ENCODE measurements around the gene FICD.

The FICD gene

GRCh38 chr12:108514468-108514972, 557 bp upstream of the FICD start:
- H3K79me2 ChIP-seq (ENCODE audit: insufficient read depth, low read length) = peaks cover 20% of the 10 kb centered on the region
- peak overlapping the region; percentile 84 for H3K27ac ChIP-seq (ENCODE audit: low read length)
- H3K4me2 ChIP-seq (ENCODE audit: insufficient read depth, low read length) = peak overlapping the region; percentile 92
- H3K9me3 ChIP-seq (ENCODE audit: insufficient read depth, low read length, severe bottlenecking) = no peaks in the 10 kb centered on the region
- TF ChIP-seq EZH2 (IDR thresholded peaks at IDR 0.05; ENCODE audit: borderline replicate concordance, low read depth, low read length, severe bottlenecking) (no peak), CTCF (IDR thresholded peaks at IDR 0.05; ENCODE audit: borderline replicate concordance, extremely low read depth, low read length, poor library complexity, severe bottlenecking) (no peak)
- H3K4me1 ChIP-seq (ENCODE audit: insufficient read depth, low read length) = peaks cover 39% of the 10 kb centered on the region
- peaks cover 16% of the 10 kb centered on the region for H4K20me1 ChIP-seq (ENCODE audit: insufficient read depth, low read length)
- no peaks in the 10 kb centered on the region for H3K27me3 ChIP-seq (ENCODE audit: insufficient read depth, low read length, poor library complexity)
- peak overlapping the region; percentile 30 to 82; a peak in 3 of 4 replicates for H3K4me3 ChIP-seq (ENCODE audit: low read depth in 1 of 2, low read length in 2 of 2)
- DNase-seq (no peak), ATAC-seq (ENCODE audit: insufficient read depth, low read depth) (peak; percentile 25; the same call in 2 of the 3 replicates)
- peak overlapping the region; percentile 55 for H3K9ac ChIP-seq (ENCODE audit: low read depth, low read length)
- peak overlapping the region; percentile 94 for H2AFZ ChIP-seq (ENCODE audit: low read depth, low read length)
- H3K36me3 ChIP-seq (ENCODE audit: insufficient read depth, low read length) = peaks cover 28% of the 10 kb centered on the region

- peak overlapping the region; percentile 84; the same call in 1 of the 2 replicates for H2AFZ ChIP-seq (ENCODE audit: low read depth, low read length)
- H3K9ac ChIP-seq (ENCODE audit: low read depth, low read length) = peak overlapping the region; percentile 76
Measured at GRCh38 chr12:108515916-108516315, 839 bp downstream of the FICD start.

GRCh38 chr12:108516511-108517275, 1.6 kb downstream of the FICD start:
- Histone ChIP-seq H3K79me2 (ENCODE audit: insufficient read depth, low read length) (peaks cover 20% of the 10 kb centered on the region), H3K4me1 (ENCODE audit: insufficient read depth, low read length) (peaks cover 38% of the 10 kb centered on the region), H3K4me2 (ENCODE audit: insufficient read depth, low read length) (peak overlapping the region; percentile 87), H2AFZ (ENCODE audit: low read depth, low read length) (no peak overlapping the region), H3K36me3 (ENCODE audit: insufficient read depth, low read length) (peaks cover 49% of the 10 kb centered on the region), H3K27ac (ENCODE audit: low read length) (no peak overlapping the region), H4K20me1 (ENCODE audit: insufficient read depth, low read length) (peaks cover 24% of the 10 kb centered on the region), H3K4me3 (ENCODE audit: low read depth in 1 of 2, low read length in 2 of 2) (peak overlapping the region in 1 of 2 experiments; percentile 82; a peak in 2 of 4 replicates), H3K9ac (ENCODE audit: low read depth, low read length) (peak overlapping the region; percentile 76), H3K27me3 (ENCODE audit: insufficient read depth, low read length, poor library complexity) (no peaks in the 10 kb centered on the region), H3K9me3 (ENCODE audit: insufficient read depth, low read length, severe bottlenecking) (no peaks in the 10 kb centered on the region)
- ATAC-seq (ENCODE audit: insufficient read depth, low read depth) (no peak), DNase-seq (no peak)
- TF ChIP-seq EZH2 (IDR thresholded peaks at IDR 0.05; ENCODE audit: borderline replicate concordance, low read depth, low read length, severe bottlenecking) (no peak), CTCF (IDR thresholded peaks at IDR 0.05; ENCODE audit: borderline replicate concordance, extremely low read depth, low read length, poor library complexity, severe bottlenecking) (peak; percentile 20)

More at GRCh38 chr12:108515916-108516315, 839 bp downstream of the FICD start:
- Histone ChIP-seq H3K79me2 (ENCODE audit: insufficient read depth, low read length) (peaks cover 20% of the 10 kb centered on the region), H3K27ac (ENCODE audit: low read length) (peak overlapping the region; percentile 78), H3K27me3 (ENCODE audit: insufficient read depth, low read length, poor library complexity) (no peaks in the 10 kb centered on the region), H3K9me3 (ENCODE audit: insufficient read depth, low read length, severe bottlenecking) (no peaks in the 10 kb centered on the region), H3K4me1 (ENCODE audit: insufficient read depth, low read length) (peaks cover 39% of the 10 kb centered on the region), H4K20me1 (ENCODE audit: insufficient read depth, low read length) (peaks cover 21% of the 10 kb centered on the region), H3K36me3 (ENCODE audit: insufficient read depth, low read length) (peaks cover 42% of the 10 kb centered on the region), H3K4me2 (ENCODE audit: insufficient read depth, low read length) (peak overlapping the region; percentile 87), H3K4me3 (ENCODE audit: low read depth in 1 of 2, low read length in 2 of 2) (peak overlapping the region; percentile 58 to 82)
- ATAC-seq (ENCODE audit: insufficient read depth, low read depth) (no peak), DNase-seq (peak; percentile 20)
- TF ChIP-seq EZH2 (IDR thresholded peaks at IDR 0.05; ENCODE audit: borderline replicate concordance, low read depth, low read length, severe bottlenecking) = no peak
- no peak for TF ChIP-seq CTCF (IDR thresholded peaks at IDR 0.05; ENCODE audit: borderline replicate concordance, extremely low read depth, low read length, poor library complexity, severe bottlenecking)
